Fibroblast of skin of right quadriceps (primary cell): ENCODE results near the gene GALNT6.

ENCODE experiments used
- DNase-seq: peaks from one replicate; pipeline ENCODE4 v3.0.0-alpha.2; 2013

Gene GALNT6

DNA sequence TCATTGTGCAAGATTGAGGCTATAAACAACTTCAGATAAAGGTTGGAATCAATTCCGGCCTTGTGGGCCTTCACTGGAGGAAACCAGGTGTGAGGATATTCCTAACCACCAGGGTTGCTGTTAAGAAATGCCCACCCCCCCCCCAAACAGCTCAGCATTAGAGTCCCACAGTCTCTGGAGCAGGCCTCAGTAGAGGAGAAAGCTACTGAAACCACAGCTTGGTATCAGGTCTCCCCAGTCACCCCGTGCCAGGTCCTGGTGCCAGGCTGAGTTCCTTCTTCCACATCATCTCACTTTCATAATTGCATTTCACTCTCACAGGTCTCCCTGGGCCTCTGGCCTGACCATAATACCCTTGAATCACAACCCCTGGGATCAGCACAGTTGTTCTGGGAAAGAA is 12.5 kb downstream of the GALNT6 start:
- no peak for DNase-seq

DNA sequence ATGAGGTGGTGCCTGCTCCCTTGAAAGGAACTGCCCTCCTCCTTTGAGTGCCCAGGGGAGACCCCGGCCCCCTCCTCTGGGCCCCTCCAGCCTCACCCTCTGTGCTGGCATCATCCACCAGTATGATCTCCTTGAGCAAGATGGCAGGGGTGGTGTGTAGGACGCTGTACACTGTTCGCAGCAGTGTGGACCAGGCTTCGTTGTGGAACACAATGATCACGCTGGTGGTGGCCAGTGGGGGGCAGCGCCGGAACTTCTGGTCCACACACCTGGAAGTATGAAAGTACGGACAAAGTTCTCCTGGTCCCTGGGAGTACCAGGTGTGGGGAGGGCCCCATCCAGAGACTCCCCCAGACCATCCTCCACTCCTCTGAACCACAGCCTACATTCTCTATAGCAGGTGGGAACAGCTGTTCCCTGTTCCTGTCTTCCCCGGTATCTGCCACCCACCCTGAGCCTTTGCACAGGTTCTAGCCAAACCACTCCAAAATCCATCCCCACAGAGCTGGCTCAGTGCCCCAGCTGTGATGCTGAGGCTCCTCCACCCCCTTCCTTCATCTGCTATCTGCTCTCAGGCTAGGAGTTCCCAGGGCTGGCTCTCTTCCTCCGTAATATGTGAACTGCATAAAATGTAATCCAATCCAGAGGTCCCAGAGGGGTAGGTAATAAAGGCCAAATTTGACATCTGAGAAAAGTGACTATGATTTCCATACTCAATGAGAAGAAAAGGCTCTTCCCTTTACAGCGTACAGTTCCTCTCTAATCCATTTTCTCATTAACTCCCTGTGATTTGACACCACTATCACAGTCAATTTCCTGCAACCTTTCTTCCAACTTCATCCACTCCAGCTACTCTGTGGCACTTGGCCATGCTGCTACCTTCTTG is 13.9 kb downstream of the GALNT6 start:
- DNase-seq = peak; percentile 35

DNA sequence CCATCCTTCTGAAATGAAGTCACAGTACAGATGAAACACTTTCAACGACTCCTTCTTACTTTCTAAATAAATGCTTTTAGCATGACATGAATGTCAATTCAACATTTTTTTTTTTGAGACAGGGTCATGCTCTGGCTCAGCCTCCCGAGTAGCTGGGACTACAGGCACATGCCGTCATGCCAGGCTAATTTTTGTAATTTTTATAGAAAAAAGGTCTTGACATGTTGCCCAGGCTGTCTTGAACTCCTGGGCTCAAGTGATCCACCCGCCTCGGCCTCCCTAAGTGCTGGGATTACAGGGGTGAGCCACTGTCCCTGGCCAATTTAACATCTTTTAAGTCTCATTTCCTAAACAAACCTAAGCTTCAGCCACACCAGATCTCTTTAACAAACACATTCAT is 16.4 kb downstream of the GALNT6 start:
- DNase-seq = no peak

DNA sequence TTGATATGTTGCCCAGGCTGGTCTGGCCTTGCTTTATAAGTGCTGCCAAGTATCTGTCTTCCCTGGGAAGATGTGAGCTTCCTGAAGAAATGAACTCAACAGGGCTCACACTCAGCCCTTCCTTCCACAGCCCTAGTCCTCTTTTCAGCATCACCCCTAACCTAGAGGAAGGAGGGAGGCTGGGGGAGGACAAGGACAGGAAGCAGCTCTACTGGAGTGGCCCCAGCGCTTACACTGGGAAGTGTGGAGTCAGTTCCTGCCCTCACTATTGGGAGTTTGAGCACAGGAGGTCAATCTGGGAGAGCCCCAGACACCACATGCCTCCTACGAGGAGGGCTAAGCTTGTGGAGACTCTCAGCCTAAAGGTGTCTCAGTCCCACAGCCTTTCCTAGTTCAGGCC is 16.8 kb downstream of the GALNT6 start:
- no peak for DNase-seq

DNA sequence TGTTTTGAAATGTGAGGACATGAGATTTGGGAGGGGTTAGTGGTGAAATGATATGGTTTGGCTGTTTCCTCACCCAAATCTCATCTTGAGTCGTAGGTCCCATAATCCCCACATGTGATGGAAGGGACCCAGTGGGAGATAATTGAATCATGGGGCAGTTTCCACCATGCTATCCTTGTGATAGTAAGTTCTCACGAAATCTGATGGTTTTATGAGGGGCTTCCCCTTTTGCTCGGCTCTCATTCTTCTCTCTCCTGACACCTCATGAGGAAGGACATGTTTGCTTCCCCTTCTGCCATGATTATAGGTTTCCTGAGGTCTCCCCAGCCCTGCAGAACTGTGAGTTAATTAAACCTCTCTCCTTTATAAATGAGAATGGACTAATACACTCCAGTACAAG is 18.0 kb downstream of the GALNT6 start:
- DNase-seq = no peak

DNA sequence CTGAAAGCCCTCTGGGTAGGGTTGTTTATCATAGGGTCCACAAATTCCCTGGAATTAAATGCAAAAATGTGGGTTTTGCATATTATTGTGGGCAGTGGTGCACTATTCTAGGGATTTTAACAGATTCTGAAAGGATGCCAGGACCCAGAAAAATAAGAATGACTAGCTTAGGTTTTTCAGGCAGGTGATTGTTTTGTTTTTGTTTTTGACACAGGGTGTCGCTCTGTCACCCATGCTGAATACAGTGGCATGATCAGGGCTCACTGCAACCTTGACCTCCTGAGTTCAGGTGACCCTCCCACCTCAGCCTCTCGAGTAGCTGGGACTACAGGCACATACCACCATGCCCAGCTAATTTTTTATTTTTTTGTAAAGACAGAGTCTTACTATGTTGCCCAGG is 19.2 kb downstream of the GALNT6 start:
- DNase-seq = no peak

DNA sequence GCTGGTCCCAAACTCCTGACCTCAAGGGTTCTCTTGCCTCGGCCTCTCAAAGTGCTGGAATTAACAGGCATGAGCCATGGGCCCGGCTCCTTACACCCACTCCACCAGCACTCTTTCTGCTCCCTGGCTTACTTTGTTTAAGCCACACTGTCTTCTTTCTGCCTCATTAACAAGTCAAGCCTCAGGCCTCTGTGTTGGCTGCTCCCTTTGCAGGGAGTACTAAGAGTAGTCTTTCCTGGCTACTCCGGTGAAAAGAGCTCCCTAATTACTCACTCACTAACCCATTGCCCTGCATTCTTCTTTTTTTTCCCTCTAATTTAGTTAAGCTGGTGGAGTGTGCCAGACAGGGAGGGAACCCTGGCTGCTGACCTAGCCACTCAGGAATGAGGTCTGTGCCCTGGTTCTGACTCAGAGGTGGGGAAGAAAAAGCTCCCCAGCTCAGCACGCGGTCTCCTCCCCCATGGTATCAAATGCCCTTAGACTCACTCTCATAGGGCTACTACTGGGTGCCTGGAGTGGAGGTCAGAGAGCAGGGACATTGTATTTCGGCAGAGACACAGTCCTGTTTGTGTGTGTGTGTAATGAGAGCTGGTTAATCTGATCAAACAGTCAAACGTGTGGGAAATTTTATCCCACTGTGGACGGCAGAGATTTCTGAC is 19.8 kb downstream of the GALNT6 start:
- peak; percentile 96 for DNase-seq

DNA sequence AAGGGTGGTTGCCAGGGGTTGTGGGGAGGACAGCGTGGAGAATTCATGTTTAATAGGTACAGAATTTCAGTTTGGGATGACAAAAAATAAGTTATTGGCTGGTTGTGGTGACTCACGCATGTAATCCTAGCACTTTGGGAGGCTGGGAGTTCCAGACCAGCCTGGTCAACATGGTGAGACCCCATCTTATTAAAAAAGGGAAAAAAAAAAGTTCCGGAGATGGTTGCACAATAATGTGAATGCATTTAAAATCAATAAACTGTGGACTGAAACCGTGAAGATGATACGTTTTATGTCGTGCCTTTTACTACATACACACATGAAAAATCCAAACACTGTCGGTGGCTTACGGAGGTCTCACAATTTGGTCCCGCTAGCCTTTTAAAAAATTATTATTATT is 20.5 kb downstream of the GALNT6 start:
- DNase-seq = no peak

DNA sequence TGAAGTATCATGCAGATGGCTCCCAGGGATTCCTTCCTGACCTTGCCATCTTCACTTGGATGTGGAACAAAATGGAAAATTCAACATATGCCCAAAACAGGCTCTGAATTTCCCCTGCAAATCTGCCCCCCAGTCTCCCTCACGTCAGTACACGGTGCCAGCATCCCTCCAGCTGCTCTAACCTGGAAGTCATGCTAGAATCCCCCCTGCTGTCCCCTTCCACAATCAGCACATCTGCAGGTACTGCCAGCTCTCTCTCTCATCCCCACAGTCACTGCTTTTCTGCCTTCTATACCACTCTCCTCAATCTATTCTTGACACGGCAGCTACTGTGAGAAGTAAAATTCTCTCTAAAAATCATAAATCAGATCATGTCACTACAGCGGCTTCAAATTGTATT is 21.6 kb downstream of the GALNT6 start:
- DNase-seq = no peak

DNA sequence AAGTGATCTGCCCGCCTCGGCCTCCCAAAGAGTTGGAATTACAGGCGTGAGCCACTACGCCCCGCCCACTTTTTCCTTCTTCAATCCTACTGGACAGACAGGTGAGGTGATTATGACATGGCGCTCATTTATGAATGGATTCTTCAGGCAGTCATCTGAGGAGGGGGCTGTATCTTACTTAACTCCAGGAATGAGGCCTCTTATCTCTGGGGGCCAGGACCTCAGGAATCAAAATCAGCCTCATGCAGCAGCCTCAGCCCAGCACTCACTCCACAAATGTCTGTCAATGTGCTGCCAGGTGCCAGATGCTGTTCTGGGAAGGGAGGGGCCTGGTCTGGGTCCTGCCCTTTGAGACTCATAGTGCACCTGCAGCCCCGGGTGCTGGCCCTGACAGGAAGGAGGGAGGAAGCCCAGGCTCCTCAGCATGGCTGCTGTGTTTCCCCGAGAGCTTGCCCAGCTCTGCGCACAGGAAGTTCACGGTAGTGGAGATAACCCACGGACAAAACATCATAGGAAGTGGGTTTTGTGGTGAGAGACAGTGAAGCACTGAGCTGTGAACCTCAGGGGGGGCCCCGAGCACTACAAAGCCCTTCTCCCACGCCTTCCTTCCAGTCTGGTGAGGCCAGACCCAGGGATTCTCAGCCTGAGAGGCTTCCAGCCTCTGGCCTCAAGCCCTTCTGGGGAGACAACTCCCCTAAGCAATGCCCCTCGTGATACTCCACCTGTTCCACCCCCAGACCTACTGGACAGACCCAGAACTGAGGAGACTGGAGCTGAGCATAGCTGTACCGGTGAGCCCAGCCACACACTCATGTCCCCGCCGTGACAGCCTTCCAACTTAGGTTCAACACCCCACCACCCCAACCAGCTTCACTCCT is 22.3 kb downstream of the GALNT6 start:
- no peak for DNase-seq

DNA sequence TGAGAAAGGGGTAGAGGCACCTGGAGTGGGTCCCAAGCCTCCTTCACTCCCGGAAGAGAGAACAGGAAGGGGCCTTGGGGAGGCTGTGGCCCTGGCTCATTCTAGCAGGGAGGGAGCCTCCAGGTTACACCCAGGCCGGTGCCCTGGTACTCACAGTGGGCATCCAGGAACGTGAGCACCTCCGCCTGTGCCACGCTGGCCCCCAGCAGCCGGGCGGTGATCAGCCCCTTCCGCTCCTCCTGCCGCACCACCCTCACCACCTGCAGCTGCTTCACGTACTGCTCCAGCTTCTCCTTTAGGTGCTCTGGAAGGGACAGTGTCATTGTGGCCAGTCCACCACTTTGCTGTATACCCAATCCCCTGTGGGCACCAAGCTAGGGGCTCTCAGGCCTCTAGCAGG is 25.9 kb downstream of the GALNT6 start:
- DNase-seq = no peak

DNA sequence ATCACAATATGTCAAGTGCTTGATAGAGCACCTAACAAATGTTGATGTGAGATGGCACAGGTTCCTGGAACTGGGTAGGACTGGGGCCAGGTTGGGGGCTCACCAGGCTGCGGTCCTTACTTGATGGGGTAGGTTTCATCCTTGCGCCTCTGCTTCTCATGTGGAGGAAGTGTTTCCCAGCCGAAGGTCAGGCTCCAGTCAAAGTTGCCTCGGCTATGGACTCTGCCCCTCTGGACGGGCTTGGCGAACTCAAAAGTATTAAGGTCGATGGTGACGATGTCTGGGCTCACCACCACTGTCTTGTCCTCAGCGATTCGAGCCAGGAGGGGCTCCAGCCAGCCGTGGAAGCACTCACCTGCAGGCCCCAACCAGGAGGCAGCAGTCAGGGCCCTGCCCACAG is 27.2 kb downstream of the GALNT6 start:
- no peak for DNase-seq

DNA sequence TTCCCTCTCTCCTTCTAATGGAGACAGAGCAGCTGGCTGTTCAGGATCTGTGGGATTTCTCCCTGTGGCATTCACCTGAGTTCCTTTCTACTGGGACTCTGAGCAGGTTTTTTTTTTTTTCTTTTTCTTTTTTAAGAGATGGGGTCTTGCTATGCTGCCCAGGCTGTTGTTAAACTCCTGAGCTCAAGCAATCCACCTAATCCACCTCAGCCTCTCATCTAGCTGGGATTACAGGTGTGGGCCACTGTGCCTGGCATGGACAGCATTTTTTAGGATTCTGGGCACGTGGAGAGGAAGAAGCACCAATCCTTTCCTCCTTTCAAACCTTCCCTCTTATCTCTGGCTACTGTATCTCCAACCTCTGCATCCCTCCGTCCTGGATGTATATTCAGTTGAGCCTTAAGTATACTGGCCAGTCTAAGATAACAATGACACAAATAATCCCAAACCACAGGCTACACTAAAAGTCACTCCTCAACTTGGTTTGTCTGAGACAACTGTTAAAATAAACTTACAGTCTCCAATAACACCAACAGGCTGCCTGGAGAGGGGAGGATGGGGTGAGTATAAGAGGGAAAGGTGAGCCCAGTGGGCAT is 28.4 kb downstream of the GALNT6 start:
- DNase-seq = no peak

DNA sequence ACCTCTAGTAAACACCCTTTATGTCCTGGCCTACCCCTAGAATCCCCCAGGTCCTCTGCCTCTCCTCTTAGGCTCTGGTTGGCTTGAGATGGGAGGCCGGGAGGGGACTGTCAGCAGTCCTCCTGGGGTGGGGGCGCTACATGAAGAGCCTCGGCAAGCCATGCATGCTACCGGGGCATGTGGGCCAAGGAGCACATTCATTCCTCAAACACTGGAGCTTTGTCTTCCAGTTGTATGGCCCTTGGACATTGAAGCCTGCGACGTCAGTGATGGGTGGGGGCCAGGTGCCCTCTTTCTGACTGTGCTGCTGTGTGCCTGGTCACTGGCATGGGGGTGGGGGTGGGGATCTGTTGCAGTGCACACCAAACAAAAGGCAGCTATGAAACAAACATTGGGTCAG is 28.9 kb downstream of the GALNT6 start:
- no peak for DNase-seq

DNA sequence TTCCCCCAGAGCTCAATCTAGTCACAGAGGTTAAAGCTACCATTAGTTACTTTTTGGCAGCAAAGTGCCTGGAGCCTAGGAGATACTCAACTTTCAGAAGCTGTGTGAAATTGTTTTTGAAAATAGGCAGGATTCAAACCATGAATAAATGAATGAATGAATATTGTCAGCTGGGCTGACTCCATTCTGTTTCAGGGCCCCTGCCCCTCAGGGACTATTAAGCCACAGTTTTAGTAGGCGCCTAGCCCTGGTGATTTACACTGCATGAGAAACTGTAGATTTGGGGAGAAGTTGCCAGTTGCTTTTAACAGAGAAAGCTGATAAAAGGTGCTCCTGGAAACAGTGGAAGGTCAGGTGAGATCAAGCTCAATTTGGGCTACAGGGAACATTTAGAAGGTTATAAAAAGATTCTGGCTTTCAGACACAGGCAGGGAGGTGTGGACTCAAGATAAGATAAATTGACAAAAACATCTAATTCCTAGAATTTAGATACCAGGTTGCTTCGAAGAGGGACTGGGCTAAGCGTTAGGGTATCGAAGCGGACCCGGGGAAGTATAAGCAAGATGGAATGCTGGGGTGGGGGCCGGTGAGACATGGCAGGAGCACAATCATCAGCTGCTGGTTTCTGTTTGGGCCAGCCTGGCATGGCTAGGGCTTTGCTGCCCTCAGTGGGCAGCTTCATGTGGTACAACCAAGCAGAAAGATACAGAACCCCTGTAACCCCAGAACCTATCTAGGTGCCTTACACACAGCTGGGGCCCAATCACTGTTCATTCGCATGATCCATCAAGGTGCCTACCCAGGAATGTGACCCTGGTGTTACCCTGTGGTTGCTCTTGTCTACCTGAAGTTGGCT is 29.8 kb downstream of the GALNT6 start:
- DNase-seq = no peak

DNA sequence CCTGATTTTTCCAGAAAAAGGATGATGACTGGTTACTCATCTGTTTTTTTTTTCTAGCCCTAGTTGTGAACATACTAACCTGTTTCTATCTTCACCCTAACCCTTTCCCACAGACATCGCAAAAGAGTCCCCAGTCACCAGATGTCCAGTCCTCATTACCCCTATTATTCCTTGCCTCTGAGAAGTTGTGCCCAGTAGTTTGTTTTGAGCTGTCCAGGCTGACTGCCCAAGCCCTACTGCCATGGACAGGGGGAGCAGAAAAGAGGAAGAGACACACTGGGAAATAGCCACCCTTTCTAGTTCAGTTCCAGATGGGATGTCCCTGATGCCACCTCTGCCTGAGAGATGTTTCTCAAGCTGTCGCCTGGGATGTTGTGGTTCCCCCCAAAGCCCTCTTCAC is 30.9 kb downstream of the GALNT6 start:
- DNase-seq = no peak

DNA sequence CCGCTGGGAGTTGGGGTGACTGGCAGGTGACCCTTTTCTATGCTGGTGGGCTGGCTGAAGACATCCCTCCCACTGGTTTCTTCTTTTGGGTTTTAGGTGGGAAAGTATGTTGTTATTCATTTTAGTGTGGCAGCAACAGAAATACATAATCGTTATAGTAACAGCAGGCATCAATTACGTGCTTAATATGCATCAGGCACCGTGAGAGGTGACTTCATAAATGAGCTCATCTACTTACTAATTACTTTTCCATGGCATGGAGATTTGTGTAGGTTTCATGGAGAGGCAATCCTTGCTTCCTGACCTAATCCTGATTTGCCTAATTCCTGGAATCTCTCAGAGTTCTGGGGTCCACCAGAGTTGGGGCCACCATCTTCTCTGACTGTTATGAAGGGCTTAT is 31.4 kb downstream of the GALNT6 start:
- DNase-seq = peak; percentile 24

DNA sequence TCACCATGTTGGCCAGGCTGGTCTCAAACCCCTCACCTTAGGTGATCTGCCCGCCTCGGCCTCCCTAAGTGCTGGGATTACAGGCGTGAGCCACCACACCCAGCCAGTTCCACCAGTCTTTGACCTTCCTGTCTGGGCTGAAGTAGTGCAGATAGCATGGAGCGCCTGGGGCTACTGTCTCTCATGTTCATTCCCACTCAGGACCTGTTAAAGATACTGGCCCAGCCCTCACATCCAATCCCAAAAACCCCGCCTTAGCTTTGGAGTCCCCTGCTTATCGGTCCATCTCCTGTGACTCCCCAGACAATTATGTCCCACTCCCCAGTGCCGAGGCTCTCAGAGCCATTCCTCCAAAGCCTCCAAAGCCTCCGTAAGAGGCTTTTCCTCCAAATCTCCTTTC is 32.7 kb downstream of the GALNT6 start:
- DNase-seq = no peak

DNA sequence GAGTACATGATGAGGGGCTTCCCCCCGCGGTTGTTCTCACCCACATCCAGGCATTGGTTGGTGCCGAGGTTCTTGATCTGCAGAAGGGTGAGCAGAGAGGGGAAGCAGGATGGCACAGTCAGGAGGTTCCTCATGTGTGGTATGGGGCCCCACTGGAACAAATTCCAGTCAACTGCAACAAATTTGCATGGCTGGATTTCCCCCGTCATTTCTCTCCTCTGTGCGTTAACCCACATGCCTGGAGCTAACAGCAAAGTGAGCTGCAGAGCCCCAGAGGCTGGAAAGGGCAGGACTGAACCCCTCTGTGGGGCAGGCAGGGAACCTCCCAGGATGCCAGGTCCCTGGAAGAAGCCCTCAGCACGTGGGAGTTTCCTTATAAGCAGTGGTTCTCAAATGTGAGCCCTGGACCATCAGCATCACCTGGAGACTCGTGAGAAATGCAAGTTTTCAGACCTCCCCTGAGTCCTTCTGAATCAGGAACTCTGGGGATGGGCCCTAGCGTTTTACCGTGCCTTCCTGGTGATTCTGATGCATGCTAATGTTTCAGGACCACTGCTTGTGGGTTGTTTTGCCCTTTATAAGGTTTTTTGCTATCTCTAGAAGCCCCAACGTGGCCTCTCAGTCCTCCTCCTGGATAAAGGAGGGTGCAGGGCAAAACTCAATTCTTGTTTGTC is 33.7 kb downstream of the GALNT6 start:
- DNase-seq = no peak

DNA sequence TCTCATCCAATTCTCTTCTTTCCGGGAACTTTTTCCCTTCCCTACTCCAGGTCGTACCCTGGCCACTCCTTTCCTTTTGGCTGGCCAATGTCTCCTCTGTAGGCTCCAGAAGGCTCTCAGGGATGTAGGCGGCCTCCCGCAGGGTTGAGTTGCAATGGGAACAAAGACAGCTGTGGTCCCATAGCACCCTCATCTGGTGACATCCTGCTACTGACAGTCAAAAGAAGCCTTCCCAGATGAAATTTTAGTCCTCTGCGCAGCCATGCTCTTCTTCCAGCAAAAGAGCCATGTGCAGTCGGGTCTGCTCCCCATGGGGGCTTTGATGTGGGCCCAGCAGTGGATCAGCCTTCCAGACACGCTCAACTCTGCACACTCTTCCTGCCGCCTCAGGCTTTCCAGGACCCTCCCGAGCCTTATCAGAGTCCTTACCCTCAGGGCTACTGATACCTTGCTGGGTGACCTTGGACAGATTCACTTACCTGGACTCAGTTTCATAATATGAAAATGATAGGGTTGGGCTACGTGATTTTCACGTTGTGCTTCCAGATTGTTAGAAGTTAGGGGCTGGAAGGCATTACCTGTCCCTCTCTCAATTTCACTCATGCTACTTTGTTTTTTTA is 39.2 kb downstream of the GALNT6 start:
- DNase-seq = peak; percentile 61

DNA sequence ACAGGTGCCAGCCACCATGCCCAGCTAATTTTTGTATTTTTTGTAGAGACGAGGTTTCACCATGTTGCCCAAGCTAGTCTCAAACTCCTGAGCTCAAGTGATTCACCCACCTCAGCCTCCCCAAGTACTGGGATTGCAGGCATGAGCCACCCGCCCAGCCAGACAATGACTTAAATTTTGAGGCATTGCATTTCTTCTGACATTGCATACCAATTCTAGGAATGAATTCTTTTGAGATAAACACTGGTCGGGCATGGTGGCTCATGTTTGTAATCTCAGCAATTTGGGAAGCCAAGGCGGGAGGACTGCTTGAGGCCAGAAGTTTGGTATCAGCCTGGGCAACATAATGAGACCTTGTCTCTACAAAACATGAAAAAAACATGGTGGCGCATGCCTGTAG is 42.2 kb downstream of the GALNT6 start:
- DNase-seq = peak; percentile 42
